NCI-H1436 (cell line): ENCODE measurements around the gene PKMYT1.

Experiments
- DNase-seq: peaks from one replicate; lab custom pipeline; 2025; lab: John Stamatoyannopoulos, UW

PKMYT1 gene

GRCh38 chr16:2996298-2996697 is 16.1 kb upstream of the PKMYT1 start:
- no peak for DNase-seq

- no peak for DNase-seq
Observed at GRCh38 chr16:2992383-2993081, 12.3 kb upstream of the PKMYT1 start.

- DNase-seq: no peak
Observed at GRCh38 chr16:2991566-2992261, 11.5 kb upstream of the PKMYT1 start.

GRCh38 chr16:2990891-2991290 is 10.6 kb upstream of the PKMYT1 start:
- DNase-seq: no peak

GRCh38 chr16:2988590-2989099 is 8.4 kb upstream of the PKMYT1 start:
- no peak for DNase-seq

- DNase-seq: no peak
Observed at GRCh38 chr16:2987833-2988232, 7.6 kb upstream of the PKMYT1 start.

- no peak for DNase-seq
Observed at GRCh38 chr16:2987286-2987685, 7.0 kb upstream of the PKMYT1 start.

GRCh38 chr16:2986623-2987188 is 6.5 kb upstream of the PKMYT1 start:
- no peak for DNase-seq

GRCh38 chr16:2985893-2986355 is 5.7 kb upstream of the PKMYT1 start:
- no peak for DNase-seq

- no peak for DNase-seq
Observed at GRCh38 chr16:2985462-2985861, 5.2 kb upstream of the PKMYT1 start.

- peak; percentile 78 for DNase-seq
Observed at GRCh38 chr16:2983706-2984136, 3.5 kb upstream of the PKMYT1 start.

GRCh38 chr16:2982402-2982801 is 2.2 kb upstream of the PKMYT1 start:
- DNase-seq: no peak

- no peak for DNase-seq
Observed at GRCh38 chr16:2981899-2982250, 1.6 kb upstream of the PKMYT1 start.

- DNase-seq: no peak
Observed at GRCh38 chr16:2981177-2981898, 1.1 kb upstream of the PKMYT1 start.

- peak; percentile 10 for DNase-seq
Observed at GRCh38 chr16:2979669-2980226, 498 bp downstream of the PKMYT1 start.

GRCh38 chr16:2977440-2977839 is 2.8 kb downstream of the PKMYT1 start:
- peak; percentile 11 for DNase-seq

GRCh38 chr16:2976673-2977072 is 3.6 kb downstream of the PKMYT1 start:
- no peak for DNase-seq

GRCh38 chr16:2976201-2976600 is 4.0 kb downstream of the PKMYT1 start:
- no peak for DNase-seq

- DNase-seq: no peak
Observed at GRCh38 chr16:2975161-2975795, 5.0 kb downstream of the PKMYT1 start.

- no peak for DNase-seq
Observed at GRCh38 chr16:2974319-2975056, 5.8 kb downstream of the PKMYT1 start.
